Caco-2 (cell line): ENCODE data around the gene CTCFL. TPM values are rescaled to one million over a fixed set of nuclear protein-coding genes. Genes with fewer than 3 reads are reported as not detected.

Source experiments
- BruUV-seq: library from RNA; stranded (reverse); fragments of 400-500 nt; replicated peaks from 2 replicates; lab custom pipeline; 2021; lab: Mats Ljungman, UMichigan
- CTCF ChIA-PET: fragments of 300-600 bp; sonication (Branson Sonifier 250); formaldehyde crosslinking; loops from one replicate; lab custom pipeline; 2022; ENCODE audit warnings: antibody characterized with exemption; lab: Charles Lee
- POLR2A ChIA-PET: fragments of 300-600 bp; sonication (Branson Sonifier 250); formaldehyde crosslinking; loops from one replicate; lab custom pipeline; 2022; ENCODE audit warnings: antibody characterized with exemption; lab: Charles Lee
- DNase-seq, 2 experiments: peaks; one replicate each; pipeline versions ENCODE4 v3.0.0 to v3.0.0-alpha.2; 2020 to 2022
- H3K27me3 ChIP-seq: replicated peaks from 2 replicates; pipeline ENCODE4 v1.6.0; 2011; ENCODE audit warnings: low read length; ENCODE audit not compliant: control insufficient read depth, insufficient read depth
- H3K36me3 ChIP-seq: 2 replicates; pipeline ENCODE4 v1.5.1; 2011; ENCODE audit warnings: low read length; ENCODE audit not compliant: control insufficient read depth, insufficient read depth
- H3K4me1 ChIP-seq: fragments of 250-450 bp; sonication (Bioruptor Pico); 2 replicates; pipeline ENCODE4 v1.5.1; 2020; ENCODE audit warnings: mild to moderate bottlenecking
- H3K4me3 ChIP-seq: 2 replicates; pipeline ENCODE4 v1.5.1; 2011; ENCODE audit warnings: low read depth, mild to moderate bottlenecking, control low read depth, low read length
- H3K9me3 ChIP-seq: fragments of 250-450 bp; sonication (Bioruptor Pico); 2 replicates; pipeline ENCODE4 v1.5.1; 2020; ENCODE audit warnings: mild to moderate bottlenecking, moderate library complexity
- H3K27ac Mint-ChIP-seq: one replicate; pipeline ENCODE4 v1.8.0; 2022; ENCODE audit warnings: mixed read lengths; ENCODE audit not compliant: unreplicated experiment
- H3K27me3 Mint-ChIP-seq: one replicate; pipeline ENCODE4 v1.8.0; 2022; ENCODE audit warnings: mixed read lengths; ENCODE audit not compliant: insufficient read depth, unreplicated experiment
- H3K36me3 Mint-ChIP-seq: one replicate; pipeline ENCODE4 v1.8.0; 2022; ENCODE audit warnings: mild to moderate bottlenecking, mixed read lengths; ENCODE audit not compliant: insufficient read depth, unreplicated experiment
- H3K4me1 Mint-ChIP-seq: one replicate; pipeline ENCODE4 v1.8.0; 2022; ENCODE audit warnings: low read depth, mixed read lengths; ENCODE audit not compliant: unreplicated experiment
- H3K4me3 Mint-ChIP-seq: one replicate; pipeline ENCODE4 v1.8.0; 2022; ENCODE audit warnings: mild to moderate bottlenecking, moderate library complexity, mixed read lengths; ENCODE audit not compliant: unreplicated experiment
- H3K9me3 Mint-ChIP-seq: one replicate; pipeline ENCODE4 v1.8.0; 2022; ENCODE audit warnings: mixed read lengths; ENCODE audit not compliant: unreplicated experiment
- intact Hi-C: fragments of 100-400 bp; cut with micrococcal nuclease; formaldehyde crosslinking; loops from one replicate; pipeline ENCODE4 v1.10.0; 2022; ENCODE audit not compliant: unreplicated experiment
- total RNA-seq: library from RNA; stranded (reverse); gene quantifications from 2 replicates; pipeline ENCODE4 v1.2.3, GENCODE V29; 2022
- TF ChIP-seq, protein P1 (sequence below), 2 experiments: fragments of 200-600 bp in 1 of 2; IDR thresholded peaks; 1 replicate in 1 of 2; 2 replicates in 1 of 2; pipeline versions ENCODE4 v1.5.1 to v1.8.0; 2011 to 2022; ENCODE audit warnings: antibody characterized with exemption in 1 of 2, control low read depth in 1 of 2, inconsistent platforms in 1 of 2, low read depth in 1 of 2, low read length in 1 of 2, mild to moderate bottlenecking in 1 of 2, moderate library complexity in 1 of 2; ENCODE audit not compliant: insufficient read depth in 1 of 2, severe bottlenecking in 1 of 2, unreplicated experiment in 1 of 2

Gene CTCFL
- total RNA-seq, 1 experiment from 2014 or later, result not detected

DNA sequence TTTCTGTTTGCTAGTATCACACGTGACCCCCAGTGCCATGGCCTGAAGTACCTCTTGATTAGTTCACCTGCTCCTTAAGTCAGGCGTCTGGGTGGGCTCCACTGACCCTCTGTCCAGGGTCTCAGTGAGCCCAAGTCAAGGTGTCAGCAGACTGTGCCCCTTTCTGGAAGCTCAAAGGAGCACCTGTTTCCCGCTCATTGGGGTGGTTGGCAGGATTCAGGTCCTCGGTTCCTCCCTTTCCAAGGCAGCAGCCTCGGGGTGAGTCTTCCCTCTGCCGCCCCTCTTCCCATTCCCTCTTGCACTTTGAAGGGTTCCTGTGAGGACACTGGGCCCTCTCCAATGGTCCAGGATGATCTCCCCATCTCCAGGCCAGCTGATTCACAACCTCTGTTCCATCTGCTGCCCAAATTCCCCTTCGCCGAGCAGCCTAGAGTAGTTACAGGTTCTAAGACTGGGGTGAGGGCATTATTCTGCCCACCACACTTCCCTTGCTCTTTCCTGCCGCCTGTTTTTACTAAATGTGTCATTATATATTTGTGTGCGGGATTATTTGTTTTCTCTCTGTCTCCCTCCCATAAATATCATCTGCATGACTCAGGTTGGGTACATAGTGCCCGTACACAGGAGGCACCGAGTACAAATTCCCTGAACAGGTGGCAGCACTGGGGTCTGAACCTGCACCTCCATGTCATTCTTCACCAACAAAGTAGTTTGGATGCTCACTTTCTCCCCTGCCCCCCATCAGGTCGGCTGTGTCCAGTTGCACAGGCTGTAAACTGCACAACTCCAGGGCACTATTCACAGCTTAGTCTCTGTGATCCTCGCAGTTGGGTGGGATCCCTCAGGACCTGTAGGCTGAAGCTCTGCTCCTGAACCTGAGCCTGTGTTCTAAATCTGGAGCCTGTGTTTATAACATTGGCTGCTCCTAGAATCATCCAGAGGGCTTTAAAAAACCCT is 75.3 kb downstream of the CTCFL start:
- TF ChIP-seq, protein P1, sequence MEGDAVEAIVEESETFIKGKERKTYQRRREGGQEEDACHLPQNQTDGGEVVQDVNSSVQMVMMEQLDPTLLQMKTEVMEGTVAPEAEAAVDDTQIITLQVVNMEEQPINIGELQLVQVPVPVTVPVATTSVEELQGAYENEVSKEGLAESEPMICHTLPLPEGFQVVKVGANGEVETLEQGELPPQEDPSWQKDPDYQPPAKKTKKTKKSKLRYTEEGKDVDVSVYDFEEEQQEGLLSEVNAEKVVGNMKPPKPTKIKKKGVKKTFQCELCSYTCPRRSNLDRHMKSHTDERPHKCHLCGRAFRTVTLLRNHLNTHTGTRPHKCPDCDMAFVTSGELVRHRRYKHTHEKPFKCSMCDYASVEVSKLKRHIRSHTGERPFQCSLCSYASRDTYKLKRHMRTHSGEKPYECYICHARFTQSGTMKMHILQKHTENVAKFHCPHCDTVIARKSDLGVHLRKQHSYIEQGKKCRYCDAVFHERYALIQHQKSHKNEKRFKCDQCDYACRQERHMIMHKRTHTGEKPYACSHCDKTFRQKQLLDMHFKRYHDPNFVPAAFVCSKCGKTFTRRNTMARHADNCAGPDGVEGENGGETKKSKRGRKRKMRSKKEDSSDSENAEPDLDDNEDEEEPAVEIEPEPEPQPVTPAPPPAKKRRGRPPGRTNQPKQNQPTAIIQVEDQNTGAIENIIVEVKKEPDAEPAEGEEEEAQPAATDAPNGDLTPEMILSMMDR (IDR thresholded peaks at IDR 0.05; ENCODE audit: insufficient read depth in 1 of 2, low read depth in 1 of 2, low read length in 1 of 2, severe bottlenecking in 1 of 2, unreplicated experiment in 1 of 2), result no peak
- ChIA-PET CTCF (no interaction called here), POLR2A (no interaction called here)
- Histone ChIP-seq H3K4me1 (no peaks in the 10 kb centered on the region), H3K27me3 (no peaks in the 10 kb centered on the region; the same call in none of the 2 replicates), H3K9me3 (peaks cover 8% of the 10 kb centered on the region), H3K4me3 (no peak overlapping the region), H3K36me3 (no peaks in the 10 kb centered on the region)
- Mint-ChIP-seq H3K36me3 (no peaks in the 10 kb centered on the region), H3K4me3 (no peak overlapping the region), H3K4me1 (no peaks in the 10 kb centered on the region), H3K27me3 (peaks cover 18% of the 10 kb centered on the region), H3K27ac (no peak overlapping the region), H3K9me3 (no peaks in the 10 kb centered on the region)
- intact Hi-C loops, result no loop called here
- BruUV-seq, result no TSS peak
- no peak for DNase-seq

DNA sequence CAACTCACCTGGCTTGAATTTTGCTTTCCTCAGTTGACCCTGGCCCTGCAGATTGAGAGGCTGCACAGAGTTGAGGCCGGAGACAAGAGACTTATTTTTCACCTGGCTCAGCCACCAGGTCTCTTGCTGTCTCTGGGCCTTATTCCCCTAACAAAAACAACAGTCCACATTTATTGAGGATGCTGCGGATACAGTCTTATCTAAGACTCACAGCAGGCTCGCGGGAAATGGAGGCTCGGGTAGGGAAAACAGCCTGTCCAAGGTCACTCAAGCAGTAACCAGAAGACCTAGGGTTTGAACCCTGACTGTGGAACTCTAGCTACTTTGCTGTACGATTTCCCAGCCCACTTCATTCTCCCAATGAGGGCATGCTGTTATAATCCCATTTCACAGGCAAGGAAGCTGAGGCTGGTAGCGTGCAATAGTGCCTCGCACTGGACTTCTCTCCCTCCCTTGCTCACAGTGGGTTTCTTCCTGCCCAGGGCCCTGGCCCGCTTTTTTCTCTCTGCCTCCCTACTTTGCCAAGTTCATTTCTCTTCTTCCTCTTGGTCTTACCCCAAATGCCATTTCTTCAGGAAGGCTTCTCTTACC is 76.1 kb downstream of the CTCFL start:
- H3K36me3 ChIP-seq, result no peaks in the 10 kb centered on the region
- TF ChIP-seq, protein P1 (IDR thresholded peaks at IDR 0.05; ENCODE audit: insufficient read depth in 1 of 2, low read depth in 1 of 2, low read length in 1 of 2, severe bottlenecking in 1 of 2, unreplicated experiment in 1 of 2), result no peak
- ChIA-PET CTCF (no interaction called here), POLR2A (no interaction called here)
- Mint-ChIP-seq H3K36me3 (no peaks in the 10 kb centered on the region), H3K4me3 (no peak overlapping the region), H3K27me3 (peaks cover 18% of the 10 kb centered on the region), H3K27ac (no peak overlapping the region), H3K4me1 (no peaks in the 10 kb centered on the region), H3K9me3 (no peaks in the 10 kb centered on the region)
- no peak for DNase-seq
- peaks cover 8% of the 10 kb centered on the region for H3K9me3 ChIP-seq
- intact Hi-C loops, result no loop called here
- H3K27me3 ChIP-seq, result no peaks in the 10 kb centered on the region; the same call in none of the 2 replicates
- H3K4me3 ChIP-seq, result no peak overlapping the region
- no TSS peak for BruUV-seq
- H3K4me1 ChIP-seq, result no peaks in the 10 kb centered on the region

Other genes with a start within 250 kb of the CTCFL start
- gene SPO11, start 195.3 kb downstream of the CTCFL start, total RNA-seq, result not detected in 2 replicates
- 133 and 138 TPM in 2 replicates for gene RAE1, start 173.9 kb downstream of the CTCFL start, total RNA-seq
- gene RBM38, start 133.7 kb downstream of the CTCFL start, total RNA-seq, result 34.4 and 39.2 TPM in 2 replicates
- gene PCK1, start 36.0 kb upstream of the CTCFL start, total RNA-seq, result 0.42 TPM in 1 of 2 replicates, not detected in the other
- not detected in 2 replicates for gene ZBP1, start 95.3 kb upstream of the CTCFL start, total RNA-seq
- gene PMEPA1, start 184.9 kb upstream of the CTCFL start, total RNA-seq, result 3.3 and 3.7 TPM in 2 replicates